GM10266 (cell line): ENCODE measurements around the gene CAMK2B.

Source experiments
- DNase-seq: peaks from one replicate; pipeline ENCODE4 v3.0.0; 2012; ENCODE audit errors: extremely low spot score
- CTCF ChIP-seq: IDR thresholded peaks from 2 replicates; pipeline ENCODE4 v1.5.1; 2012; ENCODE audit warnings: mild to moderate bottlenecking, low read depth; ENCODE audit not compliant: control insufficient read depth, insufficient read depth; ENCODE audit errors: missing control alignments

The CAMK2B gene

GRCh38 chr7:44320141-44320540 is 5.3 kb downstream of the CAMK2B start:
- DNase-seq: no peak
- no peak for TF ChIP-seq CTCF

- DNase-seq: no peak
- no peak for TF ChIP-seq CTCF
Observed at GRCh38 chr7:44318332-44318731, 7.1 kb downstream of the CAMK2B start.

- TF ChIP-seq CTCF: no peak
- DNase-seq: no peak
Observed at GRCh38 chr7:44315301-44315903, 10.0 kb downstream of the CAMK2B start.

GRCh38 chr7:44313621-44314031 is 11.8 kb downstream of the CAMK2B start:
- no peak for DNase-seq
- TF ChIP-seq CTCF: no peak

- TF ChIP-seq CTCF: no peak
- no peak for DNase-seq
Observed at GRCh38 chr7:44313016-44313415, 12.4 kb downstream of the CAMK2B start.

- no peak for TF ChIP-seq CTCF
- no peak for DNase-seq
Observed at GRCh38 chr7:44311561-44312495, 13.6 kb downstream of the CAMK2B start.

GRCh38 chr7:44310221-44310848 is 15.1 kb downstream of the CAMK2B start:
- TF ChIP-seq CTCF: no peak
- DNase-seq: peak; percentile 27
